GM21526 (cell line): Measurements from ENCODE around the gene PODXL.
"Not testable (repeated sequence)": the region's sequence is repeated elsewhere in the genome, so short reads cannot be mapped to it uniquely, and the experiment has no call there.

Experiments
- ATAC-seq: cut with Tn5 transposase; IDR thresholded peaks from one replicate; pipeline ENCODE4 v1.9.1; 2021; ENCODE audit warnings: moderate library complexity; ENCODE audit not compliant: unreplicated experiment, low FRiP score

Gene PODXL

GRCh38 chr7:131513245-131514061 is 43.0 kb downstream of the PODXL start:
- ATAC-seq: peak; percentile 83

- no peak for ATAC-seq
These were observed 44.5 kb downstream of the PODXL start for GRCh38 chr7:131511774-131512535.

GRCh38 chr7:131511071-131511470 is 45.4 kb downstream of the PODXL start:
- no peak for ATAC-seq

GRCh38 chr7:131509781-131510180 is 46.6 kb downstream of the PODXL start:
- no peak for ATAC-seq

GRCh38 chr7:131508754-131509486 is 47.5 kb downstream of the PODXL start:
- no peak for ATAC-seq

GRCh38 chr7:131507592-131508331 is 48.7 kb downstream of the PODXL start:
- no peak for ATAC-seq

GRCh38 chr7:131506597-131506996 is 49.8 kb downstream of the PODXL start:
- no peak for ATAC-seq

GRCh38 chr7:131505636-131506557 is 50.5 kb downstream of the PODXL start:
- no peak for ATAC-seq

GRCh38 chr7:131505037-131505620 is 51.3 kb downstream of the PODXL start:
- ATAC-seq: not testable (repeated sequence)

GRCh38 chr7:131504157-131504899 is 52.1 kb downstream of the PODXL start:
- no peak for ATAC-seq

- no peak for ATAC-seq
These were observed 52.8 kb downstream of the PODXL start for GRCh38 chr7:131503639-131504038.

GRCh38 chr7:131502810-131503508 is 53.5 kb downstream of the PODXL start:
- no peak for ATAC-seq

- no peak for ATAC-seq
These were observed 54.3 kb downstream of the PODXL start for GRCh38 chr7:131501930-131502685.

- ATAC-seq: peak; percentile 47
These were observed 55.0 kb downstream of the PODXL start for GRCh38 chr7:131501422-131501821.

- no peak for ATAC-seq
These were observed 56.1 kb downstream of the PODXL start for GRCh38 chr7:131500357-131500756.

GRCh38 chr7:131499801-131500200 is 56.6 kb downstream of the PODXL start:
- ATAC-seq: no peak
